HEK293 (cell line): Measurements from ENCODE around the gene PIEZO1.
A peak's percentile ranks its signal among the peaks of the same experiment; 100 is the strongest.

Experiments
- GFI1B ChIP-seq: fragments of 450-650 bp; formaldehyde crosslinking; IDR thresholded peaks from 2 replicates; pipeline ENCODE4 v1.5.1; 2016; ENCODE audit warnings: missing biosample characterization, missing genetic modification characterization
- KLF10 ChIP-seq: fragments of 450-650 bp; IDR thresholded peaks from 2 replicates; pipeline ENCODE4 v1.5.1; 2018; ENCODE audit warnings: missing biosample characterization, mild to moderate bottlenecking, missing genetic modification characterization
- PATZ1 ChIP-seq: fragments of 450-650 bp; formaldehyde crosslinking; IDR thresholded peaks from 2 replicates; pipeline ENCODE4 v1.5.1; 2016; ENCODE audit warnings: missing biosample characterization, missing genetic modification characterization
- PRDM4 ChIP-seq: fragments of 450-650 bp; formaldehyde crosslinking; IDR thresholded peaks from 2 replicates; pipeline ENCODE4 v1.5.1; 2017; ENCODE audit warnings: missing biosample characterization, missing genetic modification characterization
- TSHZ1 ChIP-seq: fragments of 450-650 bp; formaldehyde crosslinking; IDR thresholded peaks from 2 replicates; pipeline ENCODE4 v1.5.1; 2016; ENCODE audit warnings: missing biosample characterization, missing genetic modification characterization, borderline replicate concordance
- ZEB2 ChIP-seq: fragments of 450-650 bp; formaldehyde crosslinking; IDR thresholded peaks from 2 replicates; pipeline ENCODE4 v1.5.1; 2016; ENCODE audit warnings: missing biosample characterization, missing genetic modification characterization
- ZFHX2 ChIP-seq: fragments of 450-650 bp; formaldehyde crosslinking; conservative IDR thresholded peaks from 2 replicates; pipeline ENCODE4 v1.5.1; 2016; ENCODE audit warnings: missing biosample characterization, missing genetic modification characterization
- ZNF148 ChIP-seq: fragments of 450-650 bp; formaldehyde crosslinking; IDR thresholded peaks from 2 replicates; pipeline ENCODE4 v1.5.0; 2017; ENCODE audit warnings: missing biosample characterization, missing genetic modification characterization, borderline replicate concordance
- ZNF211 ChIP-seq: fragments of 450-650 bp; formaldehyde crosslinking; IDR thresholded peaks from 2 replicates; pipeline ENCODE4 v1.5.1; 2016; ENCODE audit warnings: low read depth, missing biosample characterization, missing genetic modification characterization
- ZNF280D ChIP-seq: fragments of 450-650 bp; formaldehyde crosslinking; IDR thresholded peaks from 2 replicates; pipeline ENCODE4 v1.5.1; 2016; ENCODE audit warnings: missing biosample characterization, missing genetic modification characterization
- ZNF391 ChIP-seq: fragments of 450-650 bp; formaldehyde crosslinking; IDR thresholded peaks from 2 replicates; pipeline ENCODE4 v1.5.1; 2016; ENCODE audit warnings: low read depth, missing biosample characterization, missing genetic modification characterization, borderline replicate concordance
- ZNF398 ChIP-seq: fragments of 450-650 bp; formaldehyde crosslinking; IDR thresholded peaks from 2 replicates; pipeline ENCODE4 v1.5.1; 2017; ENCODE audit warnings: missing biosample characterization, missing genetic modification characterization
- ZNF48 ChIP-seq: fragments of 450-650 bp; formaldehyde crosslinking; IDR thresholded peaks from 2 replicates; pipeline ENCODE4 v1.5.1; 2016; ENCODE audit warnings: missing biosample characterization, missing genetic modification characterization
- ZNF510 ChIP-seq: fragments of 450-650 bp; formaldehyde crosslinking; IDR thresholded peaks from 2 replicates; pipeline ENCODE4 v1.5.1; 2018; ENCODE audit warnings: mild to moderate bottlenecking, missing genetic modification characterization, missing biosample characterization; ENCODE audit not compliant: insufficient replicate concordance
- ZNF529 ChIP-seq: fragments of 450-650 bp; formaldehyde crosslinking; IDR thresholded peaks from 2 replicates; pipeline ENCODE4 v1.5.1; 2017; ENCODE audit warnings: missing genetic modification characterization, missing biosample characterization; ENCODE audit not compliant: insufficient replicate concordance
- ZNF549 ChIP-seq: fragments of 450-650 bp; IDR thresholded peaks from 2 replicates; pipeline ENCODE4 v1.5.1; 2018; ENCODE audit warnings: missing biosample characterization, missing genetic modification characterization, mild to moderate bottlenecking, inconsistent platforms, moderate library complexity
- ZNF639 ChIP-seq: fragments of 450-650 bp; formaldehyde crosslinking; IDR thresholded peaks from 2 replicates; pipeline ENCODE4 v1.5.1; 2016; ENCODE audit warnings: missing biosample characterization, missing genetic modification characterization
- ZNF677 ChIP-seq: fragments of 450-650 bp; IDR thresholded peaks from 2 replicates; pipeline ENCODE4 v1.5.0; 2018; ENCODE audit warnings: missing biosample characterization, mild to moderate bottlenecking, missing genetic modification characterization, moderate library complexity
- ZNF768 ChIP-seq: fragments of 450-650 bp; formaldehyde crosslinking; IDR thresholded peaks from 2 replicates; pipeline ENCODE4 v1.5.1; 2018; ENCODE audit warnings: missing biosample characterization, mild to moderate bottlenecking, missing genetic modification characterization
- ZSCAN16 ChIP-seq: fragments of 450-650 bp; formaldehyde crosslinking; IDR thresholded peaks from 2 replicates; pipeline ENCODE4 v1.5.1; 2016; ENCODE audit warnings: missing biosample characterization, missing genetic modification characterization

The PIEZO1 gene

GRCh38 chr16:88781140-88782077 is 3.6 kb downstream of the PIEZO1 start (continued):
- TF ChIP-seq ZNF211 (no peak), TSHZ1 (tag by site-specific recombination) (no peak), GFI1B (tag by site-specific recombination) (no peak), ZNF48 (tag by site-specific recombination) (no peak), ZNF677 (tag by site-specific recombination) (no peak), ZNF148 (tag by site-specific recombination) (no peak), ZNF549 (tag by site-specific recombination) (no peak), ZNF398 (tag by site-specific recombination) (peak; percentile 29; the same call in 1 of the 2 replicates), ZSCAN16 (tag by site-specific recombination) (no peak), ZNF639 (tag by site-specific recombination) (no peak), ZNF391 (tag by site-specific recombination) (no peak), ZEB2 (no peak), ZNF280D (no peak), ZNF510 (tag by site-specific recombination) (no peak), KLF10 (no peak), ZNF529 (tag by site-specific recombination) (no peak), ZFHX2 (tag by site-specific recombination) (peak; percentile 50), PATZ1 (peak; percentile 80; the same call in 1 of the 2 replicates), PRDM4 (no peak), ZNF768 (tag by site-specific recombination) (no peak; the same call in 1 of the 2 replicates)
